OCI-LY1 (cell line): Measurements from ENCODE around the gene CD248.

ENCODE experiments used
- H2AFZ ChIP-seq: fragments of 200-600 bp; sonication (generic), shearing (Covaris generic); 2 replicates; pipeline ENCODE4 v1.6.0; 2014; ENCODE audit warnings: antibody characterized with exemption, mild to moderate bottlenecking, low read length
- H3F3A ChIP-seq: fragments of 200-600 bp; sonication (generic), shearing (Covaris generic); 2 replicates; pipeline ENCODE4 v1.6.0; 2014; ENCODE audit warnings: mild to moderate bottlenecking, antibody characterized with exemption, low read length, moderate library complexity; ENCODE audit not compliant: insufficient read depth
- H3K27ac ChIP-seq: fragments of 200-600 bp; sonication (generic); 2 replicates; pipeline ENCODE4 v1.5.1; 2014; ENCODE audit warnings: low read length, mixed run types, mild to moderate bottlenecking, low read depth; ENCODE audit not compliant: poor library complexity, severe bottlenecking
- H3K27me3 ChIP-seq: fragments of 200-600 bp; sonication (generic); 2 replicates; pipeline ENCODE4 v1.6.0; 2014; ENCODE audit warnings: antibody characterized with exemption, mild to moderate bottlenecking, low read length, moderate library complexity; ENCODE audit not compliant: insufficient read depth
- H3K36me3 ChIP-seq: fragments of 200-600 bp; sonication (generic); 2 replicates; pipeline ENCODE4 v1.6.1; 2014; ENCODE audit warnings: mild to moderate bottlenecking, antibody characterized with exemption, low read length, moderate library complexity, mixed read lengths; ENCODE audit not compliant: insufficient read depth
- H3K4me1 ChIP-seq: fragments of 200-600 bp; sonication (generic); 2 replicates; pipeline ENCODE4 v1.5.1; 2014; ENCODE audit warnings: mild to moderate bottlenecking, low read length, moderate library complexity; ENCODE audit not compliant: insufficient read depth, severe bottlenecking
- H3K4me2 ChIP-seq: fragments of 200-600 bp; sonication (generic), shearing (Covaris generic); 2 replicates; pipeline ENCODE4 v1.6.1; 2014; ENCODE audit warnings: low read length
- H3K4me3 ChIP-seq: fragments of 200-600 bp; sonication (generic); 2 replicates; pipeline ENCODE4 v1.5.1; 2014; ENCODE audit warnings: low read length, low read depth, mild to moderate bottlenecking, mixed read lengths; ENCODE audit not compliant: poor library complexity, severe bottlenecking
- H3K79me2 ChIP-seq: fragments of 200-600 bp; shearing (Covaris generic); 2 replicates; pipeline ENCODE4 v1.6.1; 2016; ENCODE audit warnings: mixed run types, low read length, mixed read lengths; ENCODE audit not compliant: insufficient read depth
- H3K9ac ChIP-seq: fragments of 200-600 bp; sonication (generic), shearing (Covaris generic); 2 replicates; pipeline ENCODE4 v1.6.1; 2014; ENCODE audit warnings: mild to moderate bottlenecking, low read length, mixed read lengths
- H3K9me2 ChIP-seq: fragments of 200-600 bp; sonication (generic), shearing (Covaris generic); 2 replicates; pipeline ENCODE4 v1.6.1; 2014; ENCODE audit warnings: low read depth, mild to moderate bottlenecking, low read length, mixed read lengths
- H3K9me3 ChIP-seq: fragments of 200-600 bp; shearing (Covaris generic); 2 replicates; pipeline ENCODE4 v1.6.1; 2014; ENCODE audit warnings: low read length, mixed read lengths
- H4K20me1 ChIP-seq: fragments of 200-600 bp; sonication (generic), shearing (Covaris generic); 2 replicates; pipeline ENCODE4 v1.6.0; 2016; ENCODE audit warnings: mild to moderate bottlenecking, low read length; ENCODE audit not compliant: insufficient read depth
- EZH2 ChIP-seq: fragments of 200-600 bp; sonication (generic), shearing (Covaris generic); IDR thresholded peaks from 2 replicates; pipeline ENCODE4 v1.8.0; 2017; ENCODE audit warnings: borderline replicate concordance, mixed run types, mild to moderate bottlenecking, antibody characterized with exemption, low read length, moderate library complexity, mixed read lengths
- TF ChIP-seq, protein P1 (sequence below): fragments of 200-600 bp; sonication (generic), shearing (Covaris generic); IDR thresholded peaks from 2 replicates; pipeline ENCODE4 v1.5.1; 2017; ENCODE audit warnings: mild to moderate bottlenecking, antibody characterized with exemption, low read length, moderate library complexity, mixed read lengths

The CD248 gene

DNA sequence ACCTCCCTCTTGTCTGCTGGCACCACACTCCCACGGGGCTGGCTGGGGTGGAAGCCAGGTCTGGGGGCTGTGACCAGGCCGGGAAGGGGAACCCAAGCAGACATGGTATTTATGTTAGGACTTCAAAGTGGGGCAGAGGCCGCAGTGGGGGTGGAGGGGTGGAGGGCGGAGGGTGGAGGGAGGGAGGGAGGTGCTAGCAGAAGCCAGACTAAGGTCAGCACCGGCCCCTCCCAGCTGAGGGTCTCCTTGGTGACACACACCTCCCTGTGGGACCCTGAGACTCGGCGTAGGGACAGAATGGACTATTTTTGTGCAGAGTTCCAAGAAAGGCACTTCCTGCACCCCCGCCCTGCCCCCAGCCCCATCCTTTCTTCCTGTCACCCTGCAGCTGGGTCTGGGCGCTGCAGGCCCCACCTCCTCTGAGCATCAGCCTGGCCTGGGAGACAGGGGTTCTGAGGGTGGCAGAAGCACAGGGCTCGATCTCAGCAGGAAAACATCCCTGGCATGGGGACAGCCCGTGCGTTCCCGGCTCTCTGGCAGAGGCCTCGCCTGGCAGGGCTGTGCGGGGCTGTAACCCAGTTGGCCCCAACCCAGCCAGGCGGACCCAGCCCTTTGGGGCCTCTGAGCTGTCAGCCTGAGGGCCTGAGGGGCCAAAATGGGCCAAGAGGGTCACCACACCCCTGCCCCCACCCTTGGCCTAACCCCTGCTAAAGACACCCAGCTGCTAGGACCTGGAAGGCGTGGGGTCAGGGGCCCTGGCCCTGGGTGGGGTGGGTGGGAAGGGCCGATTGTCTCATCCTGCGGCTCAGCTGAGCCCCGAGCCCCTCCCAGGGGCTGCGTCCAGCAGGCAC is 9.6 kb upstream of the CD248 start:
- Histone ChIP-seq H3F3A (no peaks in the 10 kb centered on the region), H3K4me2 (peak overlapping the region; percentile 18; the same call in 1 of the 2 replicates), H3K4me1 (peaks cover 30% of the 10 kb centered on the region), H3K9me2 (no peaks in the 10 kb centered on the region), H3K4me3 (no peak overlapping the region), H4K20me1 (no peaks in the 10 kb centered on the region), H3K27ac (peak overlapping the region; percentile 7), H3K9ac (peak overlapping the region; percentile 5; the same call in 1 of the 2 replicates), H2AFZ (no peak overlapping the region), H3K36me3 (no peaks in the 10 kb centered on the region), H3K9me3 (no peaks in the 10 kb centered on the region), H3K27me3 (peaks cover 7% of the 10 kb centered on the region), H3K79me2 (no peaks in the 10 kb centered on the region)
- TF ChIP-seq EZH2 = no peak
- TF ChIP-seq, protein P1, sequence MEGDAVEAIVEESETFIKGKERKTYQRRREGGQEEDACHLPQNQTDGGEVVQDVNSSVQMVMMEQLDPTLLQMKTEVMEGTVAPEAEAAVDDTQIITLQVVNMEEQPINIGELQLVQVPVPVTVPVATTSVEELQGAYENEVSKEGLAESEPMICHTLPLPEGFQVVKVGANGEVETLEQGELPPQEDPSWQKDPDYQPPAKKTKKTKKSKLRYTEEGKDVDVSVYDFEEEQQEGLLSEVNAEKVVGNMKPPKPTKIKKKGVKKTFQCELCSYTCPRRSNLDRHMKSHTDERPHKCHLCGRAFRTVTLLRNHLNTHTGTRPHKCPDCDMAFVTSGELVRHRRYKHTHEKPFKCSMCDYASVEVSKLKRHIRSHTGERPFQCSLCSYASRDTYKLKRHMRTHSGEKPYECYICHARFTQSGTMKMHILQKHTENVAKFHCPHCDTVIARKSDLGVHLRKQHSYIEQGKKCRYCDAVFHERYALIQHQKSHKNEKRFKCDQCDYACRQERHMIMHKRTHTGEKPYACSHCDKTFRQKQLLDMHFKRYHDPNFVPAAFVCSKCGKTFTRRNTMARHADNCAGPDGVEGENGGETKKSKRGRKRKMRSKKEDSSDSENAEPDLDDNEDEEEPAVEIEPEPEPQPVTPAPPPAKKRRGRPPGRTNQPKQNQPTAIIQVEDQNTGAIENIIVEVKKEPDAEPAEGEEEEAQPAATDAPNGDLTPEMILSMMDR = no peak

DNA sequence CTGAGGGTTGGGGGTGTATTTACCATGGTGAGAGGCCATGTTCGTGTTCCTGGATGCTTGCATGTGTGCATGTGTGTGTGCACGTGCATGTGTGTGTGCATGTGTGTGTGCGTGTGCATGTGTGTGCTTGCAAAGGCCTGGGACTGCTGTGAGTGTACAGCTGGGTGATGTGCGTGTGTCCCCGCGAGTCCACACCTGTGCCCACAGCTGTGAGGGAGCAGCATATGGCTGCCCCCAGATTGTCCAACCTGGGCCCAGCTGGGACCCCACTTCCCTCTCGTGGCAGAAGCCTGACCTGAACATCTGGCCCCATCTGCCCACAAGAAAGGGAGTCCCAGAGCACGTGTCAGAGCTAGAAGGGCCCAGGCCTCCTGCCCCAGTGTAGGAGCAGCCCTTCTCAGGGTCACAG is 8.4 kb upstream of the CD248 start:
- H3K9me2 ChIP-seq = no peaks in the 10 kb centered on the region
- H3K9me3 ChIP-seq = no peaks in the 10 kb centered on the region
- no peak overlapping the region for H3K4me2 ChIP-seq
- H3K9ac ChIP-seq = no peak overlapping the region
- H2AFZ ChIP-seq = no peak overlapping the region
- H3K4me3 ChIP-seq = no peak overlapping the region
- TF ChIP-seq EZH2 = no peak
- TF ChIP-seq, protein P1 = no peak
- no peaks in the 10 kb centered on the region for H3K36me3 ChIP-seq
- H3K79me2 ChIP-seq = no peaks in the 10 kb centered on the region
- H3K4me1 ChIP-seq = peaks cover 30% of the 10 kb centered on the region
- H3F3A ChIP-seq = no peaks in the 10 kb centered on the region
- no peaks in the 10 kb centered on the region for H4K20me1 ChIP-seq
- H3K27ac ChIP-seq = peak overlapping the region; percentile 7
- H3K27me3 ChIP-seq = no peaks in the 10 kb centered on the region

DNA sequence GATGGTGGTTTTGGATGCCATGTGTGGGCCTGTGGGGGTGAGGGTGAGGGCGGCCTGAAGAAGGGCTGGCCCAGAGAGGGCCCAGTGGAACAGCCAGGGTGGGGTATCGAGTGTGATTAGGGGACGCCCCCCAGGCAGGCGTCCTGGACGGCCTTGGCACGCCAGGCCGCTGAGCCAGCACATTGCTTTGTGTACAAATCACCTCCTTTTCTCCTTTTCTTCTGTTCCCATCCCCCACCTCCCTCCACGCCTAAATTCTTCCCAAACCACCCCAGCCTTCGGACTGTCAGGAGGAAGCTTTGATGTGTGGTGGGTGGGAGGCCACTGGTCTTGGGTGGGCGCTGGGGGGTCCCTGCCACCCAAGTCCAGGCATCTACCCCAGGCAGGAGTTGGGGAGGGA is 7.8 kb upstream of the CD248 start:
- Histone ChIP-seq H3K4me3 (no peak overlapping the region), H3K27me3 (no peaks in the 10 kb centered on the region), H3K36me3 (no peaks in the 10 kb centered on the region), H3K9me2 (no peaks in the 10 kb centered on the region), H2AFZ (no peak overlapping the region), H3K9ac (no peak overlapping the region), H4K20me1 (no peaks in the 10 kb centered on the region), H3K9me3 (no peaks in the 10 kb centered on the region), H3K27ac (no peak overlapping the region), H3K4me2 (no peak overlapping the region), H3K79me2 (no peaks in the 10 kb centered on the region), H3K4me1 (peaks cover 30% of the 10 kb centered on the region), H3F3A (no peaks in the 10 kb centered on the region)
- no peak for TF ChIP-seq EZH2
- TF ChIP-seq, protein P1 = no peak
